LNCaP clone FGC (cell line): ENCODE measurements around the gene ZNF132.
"Not testable (repeated sequence)": the region's sequence is repeated elsewhere in the genome, so short reads cannot be mapped to it uniquely, and the experiment has no call there.

Experiments
- DNase-seq: peaks from one replicate; pipeline ENCODE4 v3.0.0-alpha.2; 2011; ENCODE audit warnings: low read depth
- H3K4me3 ChIP-seq: 2 replicates; pipeline ENCODE4 v1.5.1; 2011; ENCODE audit warnings: mild to moderate bottlenecking, low read depth, low read length, control low read depth
- CTCF ChIP-seq: IDR thresholded peaks from 2 replicates; pipeline ENCODE4 v1.5.1; 2012; ENCODE audit warnings: mild to moderate bottlenecking; ENCODE audit not compliant: control insufficient read depth, insufficient read depth; ENCODE audit errors: extremely low read depth

The ZNF132 gene

DNA sequence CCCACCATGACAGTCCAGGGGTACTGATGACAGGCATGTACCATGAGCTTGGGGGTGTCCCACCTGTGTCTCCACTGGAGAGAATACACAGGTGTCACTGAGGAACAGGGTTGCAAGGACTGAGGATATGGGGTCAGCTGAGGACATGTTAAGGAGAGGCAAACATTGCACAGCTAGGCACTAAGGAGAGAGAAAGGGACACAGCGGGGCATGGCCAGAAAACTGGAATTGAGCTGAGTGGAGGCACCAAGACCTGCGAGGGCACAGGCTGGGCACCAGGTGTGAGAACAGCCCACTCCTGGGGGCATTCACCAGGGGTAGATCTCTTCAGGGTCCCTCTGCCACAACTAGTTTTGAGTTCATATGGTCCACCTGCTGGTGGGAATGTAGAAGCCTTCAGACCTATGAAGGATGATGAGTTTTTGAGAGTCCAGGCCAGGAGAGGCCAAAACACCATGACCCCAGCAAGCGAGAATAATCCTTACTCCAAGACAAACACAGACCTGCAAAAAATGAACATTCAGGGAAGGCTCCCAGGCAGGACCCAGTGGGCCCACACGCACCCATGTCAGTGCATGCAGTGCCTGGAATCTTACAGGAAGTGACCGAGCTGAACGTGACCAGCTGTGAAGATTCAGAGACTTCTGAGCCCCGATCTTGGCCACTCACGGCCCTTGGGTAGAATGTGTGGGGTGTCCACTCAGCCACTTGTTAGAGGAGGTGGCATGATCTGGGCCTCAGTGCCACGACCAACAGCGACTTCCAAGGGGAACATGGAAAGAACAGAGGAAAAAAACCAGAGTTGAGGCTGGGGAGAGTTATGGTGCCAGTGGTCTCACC lies 32.9 kb downstream of the ZNF132 start:
- DNase-seq: no peak
- TF ChIP-seq CTCF: no peak
- H3K4me3 ChIP-seq: peak overlapping the region; percentile 78

DNA sequence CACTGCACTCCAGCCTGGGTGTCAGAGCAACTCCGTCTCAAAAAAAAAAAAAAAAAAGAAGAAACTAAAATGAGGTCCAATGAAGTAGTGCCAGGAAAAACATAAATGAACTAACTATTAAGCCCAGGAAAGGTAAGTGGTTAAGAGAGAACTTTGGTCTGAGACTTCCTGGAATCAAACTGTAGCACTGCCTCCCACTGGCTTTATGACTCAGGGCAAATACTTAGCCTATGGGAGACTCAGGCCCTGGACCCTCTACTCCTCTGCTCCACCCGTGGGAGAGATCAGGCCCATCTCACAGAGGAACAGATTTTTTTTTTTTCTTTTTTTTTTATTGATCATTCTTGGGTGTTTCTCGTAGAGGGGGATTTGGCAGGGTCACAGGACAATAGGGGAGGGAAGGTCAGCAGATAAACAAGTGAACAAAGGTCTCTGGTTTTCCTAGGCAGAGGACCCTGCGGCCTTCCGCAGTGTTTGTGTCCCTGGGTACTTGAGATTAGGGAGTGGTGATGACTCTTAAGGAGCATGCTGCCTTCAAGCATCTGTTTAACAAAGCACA lies 36.0 kb downstream of the ZNF132 start:
- DNase-seq, H3K4me3 ChIP-seq: not testable (repeated sequence)

- no peak for TF ChIP-seq CTCF
- H3K4me3 ChIP-seq: peak overlapping the region; percentile 76
- no peak for DNase-seq
Observed at GRCh38 chr19:58401840-58402421, 38.0 kb downstream of the ZNF132 start.

DNA sequence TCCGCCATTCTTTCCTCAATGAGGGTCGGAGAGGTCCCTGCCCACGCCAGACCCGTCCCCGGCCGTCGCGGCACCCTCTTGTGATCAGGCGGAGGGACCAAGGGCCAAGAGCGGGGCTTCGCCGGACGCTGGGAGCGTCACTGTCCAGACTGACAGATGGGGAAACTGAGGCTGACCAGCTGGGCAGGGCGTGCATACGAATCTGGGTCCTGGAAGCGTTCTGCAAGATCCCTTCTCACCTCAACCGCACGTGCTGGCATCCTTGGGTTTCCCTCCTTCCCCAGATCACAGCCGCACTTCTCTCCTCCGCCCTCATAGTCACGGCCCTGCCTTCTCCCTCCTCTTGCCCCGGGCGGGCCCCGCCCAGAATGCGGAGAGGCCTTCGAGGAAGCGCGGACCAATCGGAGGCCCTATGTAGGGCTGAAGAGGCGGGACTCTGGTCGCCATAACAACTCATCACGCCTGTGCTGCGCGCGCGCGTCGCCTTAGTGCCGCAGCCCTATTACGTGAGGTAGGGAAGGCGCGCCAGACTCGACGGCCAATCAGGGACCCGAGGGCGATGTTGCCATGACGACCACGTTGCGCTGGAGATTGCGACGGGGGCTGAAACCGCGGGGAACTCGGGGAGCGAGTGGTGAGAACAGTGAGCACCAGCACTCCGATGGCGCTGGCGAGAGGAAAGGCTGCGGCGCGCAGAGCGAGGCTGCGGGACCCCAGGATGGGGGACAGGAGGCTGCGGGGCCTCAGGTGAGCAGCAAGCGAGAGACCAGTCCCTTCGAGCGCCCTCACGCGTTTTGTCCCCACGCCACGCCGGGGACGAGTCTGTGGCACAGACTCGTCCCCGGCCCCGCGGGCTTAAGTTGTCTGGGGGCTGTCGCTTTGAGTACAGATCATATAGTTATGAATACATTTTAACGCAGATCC lies 38.8 kb downstream of the ZNF132 start:
- peak; percentile 98 for DNase-seq
- peak; percentile 18; the same call in 1 of the 2 replicates for TF ChIP-seq CTCF
- H3K4me3 ChIP-seq: peak overlapping the region; percentile 76

DNA sequence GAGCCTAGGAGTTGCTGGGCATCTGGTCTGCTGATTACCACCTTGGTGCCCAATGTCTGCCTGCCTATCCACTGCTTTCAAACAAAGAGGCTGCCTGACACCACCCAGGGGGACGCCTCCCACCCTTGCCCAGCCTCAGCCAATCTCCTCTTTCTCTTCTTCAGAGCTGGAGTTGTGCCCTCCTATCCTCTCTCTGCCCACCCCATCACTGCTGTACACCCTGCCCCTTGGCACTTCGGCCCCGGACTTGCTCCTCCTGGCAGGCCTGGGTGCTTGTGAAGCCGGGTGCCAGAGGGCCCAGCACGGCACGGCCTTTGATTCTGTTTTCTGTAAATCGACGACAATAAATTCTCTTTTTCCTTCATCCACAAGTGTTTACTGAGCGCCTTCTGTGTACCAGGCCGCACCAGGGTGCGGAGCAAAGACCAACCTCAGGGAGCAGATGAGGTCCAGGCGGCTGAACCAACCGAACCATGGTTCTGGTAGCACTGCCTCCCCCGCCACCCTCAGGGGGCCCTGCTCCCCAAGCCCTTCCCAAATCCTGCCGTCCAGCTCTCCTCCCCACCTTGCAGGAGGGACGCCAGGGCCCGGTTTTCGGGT lies 39.5 kb downstream of the ZNF132 start:
- no peak for TF ChIP-seq CTCF
- DNase-seq: peak; percentile 46
- peak overlapping the region; percentile 76 for H3K4me3 ChIP-seq

DNA sequence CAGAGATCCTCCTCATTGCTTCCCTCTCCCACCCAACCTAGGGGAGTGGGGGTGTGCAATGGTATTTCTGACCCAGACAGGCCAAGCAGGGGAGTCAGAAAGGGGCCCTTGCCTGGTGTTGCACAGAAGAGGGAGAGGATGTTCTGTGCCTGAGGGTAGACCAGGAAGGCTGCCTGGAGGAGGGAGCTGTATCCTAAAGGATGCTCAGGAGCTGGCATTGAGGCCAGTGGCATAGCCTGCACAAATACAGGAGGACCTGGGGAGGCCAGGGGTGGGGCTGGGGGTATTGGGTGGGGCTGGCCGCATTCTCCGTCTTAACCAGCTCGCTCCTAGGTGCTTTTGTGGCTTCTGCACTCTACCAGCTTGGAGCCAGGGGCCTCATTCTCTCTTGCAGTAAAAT lies 40.0 kb downstream of the ZNF132 start:
- DNase-seq: no peak
- no peak overlapping the region for H3K4me3 ChIP-seq
- no peak for TF ChIP-seq CTCF
